Suprapubic skin (tissue), 4 donors: ENCODE data around the gene AFP.

ENCODE experiments used
- CTCF ChIP-seq, 2 donors: fragments of 200-600 bp in 1 of 2; fragments of 450-650 bp in 1 of 2; sonication (generic) in 1 of 2; IDR thresholded peaks; one replicate each; pipeline ENCODE4 v1.5.1; 2016 to 2019; ENCODE audit warnings: antibody characterized with exemption in 2 of 2, mild to moderate bottlenecking in 1 of 2, moderate library complexity in 1 of 2
- POLR2A ChIP-seq, 2 donors: fragments of 450-650 bp; IDR thresholded peaks; one replicate each; pipeline ENCODE4 v1.6.1; 2017; ENCODE audit warnings: antibody characterized with exemption in 2 of 2, mild to moderate bottlenecking in 2 of 2, moderate library complexity in 2 of 2
- POLR2AphosphoS5 ChIP-seq, 3 donors: sonication (generic); formaldehyde crosslinking; IDR thresholded peaks; one replicate each; pipeline ENCODE4 v1.6.1; 2017; ENCODE audit warnings: antibody characterized with exemption in 3 of 3

- TF ChIP-seq CTCF (IDR thresholded peaks at IDR 0.05): no peak
- no peak for TF ChIP-seq POLR2A (IDR thresholded peaks at IDR 0.05)
- TF ChIP-seq POLR2AphosphoS5 (IDR thresholded peaks at IDR 0.05): no peak
Measured at GRCh38 chr4:73432169-73433000, 3.6 kb upstream of the AFP start.
